HG03439 (cell line): ENCODE data around the gene TMEM266.

Experiments
- ATAC-seq: cut with Tn5 transposase; IDR thresholded peaks from one replicate; pipeline ENCODE4 v1.9.1; 2021; ENCODE audit warnings: mild to moderate bottlenecking, moderate library complexity; ENCODE audit not compliant: unreplicated experiment

The TMEM266 gene

GRCh38 chr15:76123031-76123430 lies 63.2 kb downstream of the TMEM266 start:
- ATAC-seq: no peak

DNA sequence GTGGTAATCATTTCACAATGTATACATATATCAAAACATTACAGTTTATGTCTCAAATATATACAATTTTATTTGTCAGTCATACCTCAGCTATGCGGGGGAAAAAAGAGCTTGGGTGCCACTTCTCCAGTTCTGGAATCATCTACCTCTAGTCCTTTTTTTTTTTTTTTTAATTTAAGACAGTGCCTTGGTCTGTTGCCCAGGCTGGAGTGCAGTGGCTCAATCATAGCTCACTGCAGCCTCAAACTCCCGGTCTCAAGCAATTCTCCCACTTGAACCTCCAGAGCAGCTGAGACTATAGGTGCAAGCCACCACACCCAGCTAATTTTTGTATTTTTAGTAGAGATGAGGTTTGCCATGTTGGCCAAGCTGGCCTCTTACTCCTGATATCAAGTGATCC lies 67.4 kb downstream of the TMEM266 start:
- no peak for ATAC-seq

- no peak for ATAC-seq
Observed at GRCh38 chr15:76127880-76128279, 68.1 kb downstream of the TMEM266 start.

DNA sequence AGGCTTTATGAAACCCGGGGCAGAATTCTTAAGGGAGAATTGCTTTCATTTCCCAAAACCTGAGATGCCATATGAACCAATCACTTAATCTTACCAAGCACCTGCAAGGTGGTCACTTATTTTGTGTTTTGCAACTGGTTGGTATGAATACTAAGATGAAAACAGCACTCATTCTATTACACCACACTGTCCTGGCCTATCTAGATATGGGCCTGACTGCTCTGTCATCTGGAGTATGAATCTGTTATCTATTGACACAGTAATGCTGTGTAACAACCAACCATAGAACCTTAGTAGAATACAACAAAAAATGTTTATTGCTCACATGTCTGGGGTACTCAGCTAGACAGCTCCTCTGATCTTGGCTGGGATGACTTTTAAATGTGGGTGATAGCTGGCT lies 74.8 kb downstream of the TMEM266 start:
- ATAC-seq: no peak

DNA sequence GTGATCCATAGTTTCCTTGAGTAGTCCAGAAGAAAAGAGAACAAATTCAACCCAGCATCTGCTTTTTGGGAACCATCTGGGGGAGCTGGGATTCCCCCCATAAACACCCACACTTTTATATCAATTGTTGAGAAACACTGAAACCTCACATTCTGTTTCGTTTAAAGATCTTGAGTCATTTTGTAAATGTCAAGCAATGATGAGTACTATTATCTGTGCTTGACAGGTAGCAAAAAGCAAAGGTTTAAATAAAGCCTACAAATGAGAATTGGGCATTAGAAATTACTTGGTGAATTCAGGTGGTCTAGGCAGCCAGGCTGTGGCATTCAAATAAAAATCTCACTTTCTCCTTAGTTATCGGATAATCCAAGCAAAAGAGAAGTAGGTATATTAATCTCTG lies 75.7 kb downstream of the TMEM266 start:
- ATAC-seq: no peak

DNA sequence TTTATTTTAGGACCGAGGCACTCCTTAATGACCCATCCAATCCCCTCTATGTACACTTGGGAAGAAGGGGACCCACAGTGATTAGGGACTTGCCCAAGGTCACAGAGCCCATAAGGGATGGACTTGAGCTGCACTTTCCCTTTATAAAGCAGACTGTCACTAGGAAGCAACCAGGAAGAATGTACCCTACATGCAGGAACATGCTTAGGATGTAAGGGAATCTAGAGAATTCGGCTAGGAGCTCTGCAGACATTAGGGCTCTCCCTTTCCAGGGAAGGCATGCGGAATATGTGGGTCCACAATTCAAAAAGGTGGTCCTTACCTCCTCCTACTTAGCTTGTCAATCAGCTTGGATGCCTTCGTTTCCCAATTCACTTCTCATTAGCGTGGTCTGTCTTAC lies 78.7 kb downstream of the TMEM266 start:
- ATAC-seq: no peak

GRCh38 chr15:76139368-76140073 lies 79.7 kb downstream of the TMEM266 start:
- no peak for ATAC-seq

DNA sequence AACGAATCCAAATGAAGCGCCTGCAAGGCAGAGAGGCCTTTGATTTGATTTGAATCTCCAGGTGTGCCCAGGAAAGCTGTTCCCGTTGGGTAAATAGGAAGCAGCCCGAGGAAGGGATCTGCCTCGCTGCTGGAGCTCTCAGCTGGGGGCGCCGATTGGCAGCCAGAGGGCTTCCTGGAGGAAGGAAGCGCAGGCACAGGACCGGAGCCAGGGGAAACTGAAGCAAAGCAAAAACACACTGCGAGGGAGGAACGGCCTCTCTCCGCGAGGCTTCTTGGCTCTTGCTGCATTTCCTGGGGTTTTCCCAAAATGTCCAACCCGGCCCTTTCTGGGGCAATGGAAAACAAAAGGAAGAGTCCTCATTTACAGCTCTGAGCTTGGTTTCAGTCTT lies 80.3 kb downstream of the TMEM266 start:
- ATAC-seq: no peak

- ATAC-seq: no peak
Observed at GRCh38 chr15:76146812-76147211, 87.0 kb downstream of the TMEM266 start.

GRCh38 chr15:76147906-76148570 lies 88.3 kb downstream of the TMEM266 start:
- no peak for ATAC-seq

- no peak for ATAC-seq
Observed at GRCh38 chr15:76149291-76149915, 89.6 kb downstream of the TMEM266 start.

DNA sequence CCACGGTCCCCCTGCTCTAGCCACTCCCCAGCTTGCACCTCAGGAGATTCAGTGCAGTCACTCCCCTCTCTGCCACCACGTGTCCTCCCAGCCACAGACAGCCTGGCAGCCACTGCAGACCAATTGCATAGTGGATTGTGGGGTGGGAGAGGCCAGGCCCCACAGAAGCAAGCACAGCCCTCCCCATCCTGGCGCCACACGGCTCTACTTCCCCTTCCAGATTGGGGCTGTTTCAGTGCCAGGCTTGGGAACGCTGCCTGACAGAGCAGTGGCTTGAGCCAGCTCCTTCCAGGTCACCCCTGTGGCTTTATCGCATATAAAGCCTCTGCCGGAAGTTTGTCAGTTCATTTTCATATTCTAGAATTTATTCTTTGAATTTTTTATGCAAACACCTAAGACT lies 90.7 kb downstream of the TMEM266 start:
- peak; percentile 15 for ATAC-seq

DNA sequence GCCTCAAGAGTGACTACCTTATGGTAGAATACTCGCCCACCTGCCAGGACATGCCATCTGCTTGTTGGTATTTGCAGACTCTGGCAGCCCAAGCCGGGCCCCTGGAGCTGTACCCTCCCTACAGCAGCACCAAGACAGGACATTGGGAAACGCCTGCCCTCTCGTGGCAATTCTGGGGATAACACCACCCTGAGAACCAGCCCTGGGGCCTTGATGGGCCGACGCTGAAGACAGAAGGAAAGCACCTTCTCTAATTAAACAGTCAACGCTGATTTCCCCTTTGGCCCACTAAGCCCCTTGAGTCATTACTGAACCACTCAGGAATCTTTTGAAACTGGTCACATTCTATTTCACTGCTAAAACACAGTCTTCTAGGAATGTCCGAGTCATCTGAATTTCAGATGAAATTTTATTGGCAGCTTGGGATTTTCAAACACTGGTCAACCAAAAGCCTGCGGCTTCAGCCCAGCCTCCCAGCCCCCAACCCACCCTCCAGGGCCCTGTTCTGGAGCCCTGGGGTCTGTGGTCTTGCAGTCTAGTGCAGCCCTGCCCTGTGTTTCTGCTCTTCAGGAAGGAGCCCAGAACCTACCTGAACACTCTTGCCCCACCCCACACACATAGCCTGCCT lies 91.3 kb downstream of the TMEM266 start:
- ATAC-seq: peak; percentile 82

- no peak for ATAC-seq
Observed at GRCh38 chr15:76151599-76151974, 91.8 kb downstream of the TMEM266 start.

DNA sequence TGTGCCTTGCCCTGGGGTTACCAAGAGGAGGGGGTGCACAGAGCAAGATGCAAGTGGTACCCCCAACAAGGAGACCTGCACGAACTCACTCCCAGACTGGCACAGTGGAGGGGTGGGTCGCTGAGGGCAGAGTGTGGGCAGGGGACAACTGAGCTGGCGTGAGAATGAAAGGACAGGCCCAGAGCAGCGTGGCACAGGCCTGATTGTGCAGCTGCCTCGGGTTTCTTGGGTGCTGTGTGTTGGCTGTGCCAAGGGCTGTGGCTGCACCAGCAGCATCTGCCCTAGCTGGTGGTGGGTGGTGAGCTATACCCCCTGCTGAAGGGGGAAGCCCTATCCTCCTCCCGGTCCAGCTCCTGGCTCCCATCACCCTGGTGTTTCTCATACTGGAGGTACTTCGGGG lies 92.4 kb downstream of the TMEM266 start:
- ATAC-seq: no peak

DNA sequence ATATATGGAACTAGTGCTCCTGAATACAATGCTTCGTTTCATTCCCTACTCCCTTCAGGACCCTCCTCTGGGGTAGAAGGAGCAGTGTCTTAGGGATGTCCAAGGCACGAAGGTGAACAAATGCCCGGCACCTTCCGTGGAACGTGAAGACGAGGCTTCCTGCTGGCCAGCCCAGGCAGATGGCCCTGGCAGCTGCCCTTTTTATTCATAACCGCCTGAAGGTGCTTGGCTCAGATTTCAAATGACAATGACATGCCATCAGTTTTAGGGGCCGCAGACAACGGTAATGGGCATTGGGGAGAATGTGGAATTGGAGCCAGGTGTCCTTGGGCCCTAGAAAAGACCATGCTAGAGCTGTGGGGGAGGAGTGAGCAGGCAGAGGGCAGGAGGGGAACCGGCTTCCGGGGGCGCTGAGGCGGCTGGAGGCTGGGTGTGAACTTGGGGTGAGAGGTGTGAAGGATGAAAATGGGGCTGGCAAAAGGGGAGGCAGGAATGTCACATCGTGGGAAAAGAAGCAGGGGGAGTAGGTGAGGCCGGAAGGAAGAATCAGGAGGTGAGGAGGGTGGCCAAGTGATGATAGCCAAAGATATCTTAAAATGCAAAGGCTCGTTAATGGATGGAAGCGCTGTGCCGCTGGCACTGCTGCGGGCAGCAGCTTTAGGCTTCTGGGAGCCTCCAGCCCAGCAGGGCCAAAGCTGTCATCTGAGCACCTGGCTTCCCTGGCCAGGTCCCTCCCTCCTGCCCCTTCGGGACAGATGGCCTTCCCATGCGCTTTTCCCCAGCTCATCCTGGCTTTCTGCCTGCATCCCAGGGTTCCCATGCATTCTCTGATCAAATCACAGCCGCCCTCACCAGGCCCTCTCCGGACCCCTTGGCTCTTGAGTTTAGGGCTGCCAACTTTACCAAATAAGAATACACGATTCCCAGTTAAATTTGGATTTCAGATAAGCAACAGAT lies 93.7 kb downstream of the TMEM266 start:
- ATAC-seq: no peak

DNA sequence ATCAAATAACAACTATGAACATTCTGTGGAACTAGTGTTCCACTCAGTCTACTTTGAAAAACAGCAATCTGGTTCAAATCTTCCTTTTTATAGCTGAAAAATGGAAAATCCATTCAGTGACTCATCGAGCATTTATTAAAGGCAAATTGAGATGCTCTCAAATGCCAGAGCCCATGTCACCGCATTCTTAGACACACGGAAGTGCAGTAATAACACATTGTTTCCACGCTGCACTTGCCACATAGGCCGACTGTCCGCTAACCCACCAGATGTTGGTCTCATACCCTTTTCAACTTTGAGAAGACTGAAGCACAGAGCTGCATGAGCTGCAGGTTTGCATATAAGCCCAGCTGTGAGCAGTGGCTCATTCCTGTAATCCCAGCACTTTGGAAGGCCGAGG lies 95.9 kb downstream of the TMEM266 start:
- no peak for ATAC-seq

DNA sequence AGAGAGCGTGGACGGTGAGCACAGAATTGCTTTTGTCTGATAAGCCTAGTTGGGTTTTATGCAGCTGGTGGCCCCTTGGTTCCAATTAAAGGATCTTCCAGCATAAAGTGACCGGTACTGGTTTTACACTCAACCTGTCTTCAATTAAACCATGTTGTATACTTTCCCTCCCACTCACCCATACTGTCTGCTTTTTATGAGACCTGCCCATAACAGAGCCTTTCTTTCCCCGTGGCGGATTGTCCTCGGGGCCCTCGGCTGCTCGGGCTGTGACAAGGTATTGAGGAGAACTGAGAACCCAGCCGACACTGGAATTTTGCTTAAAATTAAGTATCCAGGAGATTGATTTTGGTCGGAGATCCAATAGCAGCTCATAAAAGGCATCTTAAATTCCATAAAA lies 98.4 kb downstream of the TMEM266 start:
- ATAC-seq: no peak

DNA sequence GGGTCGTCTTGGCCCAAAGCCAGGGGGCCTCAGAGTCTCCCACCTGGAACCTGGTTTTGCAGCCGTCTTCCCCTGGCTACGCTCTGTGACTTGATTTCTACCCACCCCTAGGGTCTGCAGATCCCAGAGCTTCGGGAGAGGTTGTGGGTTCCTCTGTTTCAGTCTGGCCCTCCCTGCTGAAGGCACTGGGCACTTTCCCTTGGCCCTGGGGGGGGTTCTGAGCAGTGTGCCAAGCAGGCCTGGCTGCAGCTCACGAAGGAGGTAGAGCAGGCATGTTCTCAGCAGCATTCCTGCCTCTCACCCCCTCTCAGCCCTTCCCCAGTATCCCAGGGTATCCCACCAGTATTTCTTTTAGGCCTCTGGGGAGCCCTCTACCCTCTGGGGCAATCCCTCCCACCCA lies 99.0 kb downstream of the TMEM266 start:
- ATAC-seq: no peak

- no peak for ATAC-seq
Observed at GRCh38 chr15:76159282-76159681, 99.5 kb downstream of the TMEM266 start.
